Prostate gland (tissue), 2 donors: ENCODE data around the gene SCAMP3. TPM values are rescaled to one million over a fixed set of nuclear protein-coding genes. Genes with fewer than 3 reads are reported as not detected.

ENCODE experiments used
- DNase-seq: peaks from one replicate; pipeline ENCODE4 v3.0.0-alpha.2; 2019; ENCODE audit warnings: low spot score
- H3K27ac ChIP-seq, 2 donors: fragments of 200-600 bp; sonication (generic); 2 replicates each; pipeline ENCODE4 v1.5.1; 2017 to 2019
- H3K27me3 ChIP-seq: fragments of 200-600 bp; sonication (generic); replicated peaks from 2 replicates; pipeline ENCODE4 v1.5.1; 2019; ENCODE audit not compliant: insufficient read depth
- H3K36me3 ChIP-seq, 2 donors: fragments of 200-600 bp; sonication (generic); 1 replicate in 1 of 2; 2 replicates in 1 of 2; pipeline versions ENCODE4 v1.5.1 to v1.8.1; 2017 to 2019
- H3K4me1 ChIP-seq: fragments of 200-600 bp; sonication (generic); replicated peaks from 2 replicates; pipeline ENCODE4 v1.5.1; 2019
- H3K4me3 ChIP-seq, 2 donors: fragments of 200-600 bp; sonication (generic); 2 replicates each; pipeline ENCODE4 v1.5.1; 2017 to 2019
- H3K9me3 ChIP-seq: fragments of 200-600 bp; sonication (generic); 2 replicates; pipeline ENCODE4 v1.5.1; 2017
- POLR2A ChIP-seq: fragments of 450-650 bp; IDR thresholded peaks from one replicate; pipeline ENCODE4 v1.6.1; 2016; ENCODE audit warnings: antibody characterized with exemption, mild to moderate bottlenecking
- POLR2AphosphoS5 ChIP-seq: sonication (generic); formaldehyde crosslinking; IDR thresholded peaks from one replicate; pipeline ENCODE4 v1.6.1; 2017; ENCODE audit warnings: antibody characterized with exemption
- WGBS: methylation state at CpG from one replicate; pipeline ENCODE4 v1.1.5; 2018; 5-methylcytosine and 5-hydroxymethylcytosine counted together
- intact Hi-C: fragments of 100-400 bp; cut with DNase I; formaldehyde crosslinking; loops from one replicate; pipeline ENCODE4 v1.14.2; 2022
- total RNA-seq, 2 donors: library from RNA; depleted of rRNA; stranded (reverse); fragments of >200 nt; gene quantifications; one replicate each; pipeline ENCODE4 v1.1.0, GENCODE V29; 2016
- TF ChIP-seq, protein P1 (sequence below), 4 experiments: fragments of 200-600 bp in 2 of 4; fragments of 450-650 bp in 2 of 4; sonication (generic) in 2 of 4; IDR thresholded peaks; 1 replicate in 3 of 4; 2 replicates in 1 of 4; pipeline ENCODE4 v1.5.1; 2016 to 2019; ENCODE audit warnings: antibody characterized with exemption in 4 of 4, mild to moderate bottlenecking in 2 of 4, moderate library complexity in 2 of 4

Gene SCAMP3
- total RNA-seq, 2 donors from 2014 or later: 84.1 to 97.8 TPM

DNA sequence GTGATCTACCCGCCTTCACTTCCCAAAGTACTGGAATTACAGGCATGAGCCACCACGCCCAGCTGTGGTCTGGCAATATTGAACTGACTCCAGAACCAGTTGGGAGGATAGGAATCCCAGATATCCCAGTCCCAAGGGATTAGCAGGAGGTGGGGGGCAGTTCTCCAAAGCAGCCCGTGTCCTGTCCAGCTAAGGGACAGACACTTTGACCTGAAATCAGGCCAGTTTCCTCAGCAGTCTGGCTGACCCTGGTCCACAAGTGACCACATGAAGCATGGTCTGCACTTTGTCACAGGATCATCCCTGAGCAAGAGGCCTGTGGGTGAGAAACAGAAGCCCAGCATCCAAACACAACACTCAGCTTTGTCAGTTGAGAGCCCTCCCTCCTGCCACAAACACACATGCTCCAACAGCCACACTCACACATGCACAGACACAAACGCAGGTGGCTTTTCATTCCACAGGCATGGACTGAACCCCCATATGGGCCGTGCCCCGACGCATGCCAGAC, 43.8 kb upstream of the SCAMP3 start:
- TF ChIP-seq, protein P1, sequence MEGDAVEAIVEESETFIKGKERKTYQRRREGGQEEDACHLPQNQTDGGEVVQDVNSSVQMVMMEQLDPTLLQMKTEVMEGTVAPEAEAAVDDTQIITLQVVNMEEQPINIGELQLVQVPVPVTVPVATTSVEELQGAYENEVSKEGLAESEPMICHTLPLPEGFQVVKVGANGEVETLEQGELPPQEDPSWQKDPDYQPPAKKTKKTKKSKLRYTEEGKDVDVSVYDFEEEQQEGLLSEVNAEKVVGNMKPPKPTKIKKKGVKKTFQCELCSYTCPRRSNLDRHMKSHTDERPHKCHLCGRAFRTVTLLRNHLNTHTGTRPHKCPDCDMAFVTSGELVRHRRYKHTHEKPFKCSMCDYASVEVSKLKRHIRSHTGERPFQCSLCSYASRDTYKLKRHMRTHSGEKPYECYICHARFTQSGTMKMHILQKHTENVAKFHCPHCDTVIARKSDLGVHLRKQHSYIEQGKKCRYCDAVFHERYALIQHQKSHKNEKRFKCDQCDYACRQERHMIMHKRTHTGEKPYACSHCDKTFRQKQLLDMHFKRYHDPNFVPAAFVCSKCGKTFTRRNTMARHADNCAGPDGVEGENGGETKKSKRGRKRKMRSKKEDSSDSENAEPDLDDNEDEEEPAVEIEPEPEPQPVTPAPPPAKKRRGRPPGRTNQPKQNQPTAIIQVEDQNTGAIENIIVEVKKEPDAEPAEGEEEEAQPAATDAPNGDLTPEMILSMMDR (IDR thresholded peaks at IDR 0.05): no peak
- no peak for TF ChIP-seq POLR2A
- no peak for TF ChIP-seq POLR2AphosphoS5
- WGBS: 67% methylated on average over 7 of the region's 7 CpGs

DNA sequence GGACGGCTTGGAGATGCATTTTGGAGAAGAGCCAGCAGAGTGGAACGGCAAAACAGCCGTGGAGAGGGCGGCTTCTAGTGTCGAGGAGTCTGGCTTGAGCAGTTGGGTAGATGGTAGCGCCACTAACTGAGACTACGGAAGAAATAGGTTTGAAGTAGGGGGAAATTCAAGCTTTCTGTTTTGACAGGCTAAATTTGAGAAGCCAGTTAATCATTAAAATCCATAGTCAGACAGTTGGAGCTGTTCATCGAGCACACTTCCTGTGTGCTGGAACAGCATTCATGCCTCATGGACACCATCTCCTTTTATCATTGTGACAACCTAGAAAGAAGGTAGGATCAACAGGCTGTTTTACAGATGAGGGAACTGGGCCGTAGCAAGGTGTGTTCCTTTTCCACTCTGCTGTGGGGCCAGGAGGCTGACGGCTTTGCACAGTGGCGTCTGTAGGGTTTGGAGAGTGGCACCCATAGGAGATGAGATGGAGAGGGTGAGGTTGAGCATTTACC, 42.5 kb upstream of the SCAMP3 start:
- TF ChIP-seq, protein P1 (IDR thresholded peaks at IDR 0.05): no peak
- no peak for TF ChIP-seq POLR2A
- TF ChIP-seq POLR2AphosphoS5: no peak
- H3K27me3 ChIP-seq: no peaks in the 10 kb centered on the region
- no peak overlapping the region for H3K27ac ChIP-seq
- H3K4me1 ChIP-seq: peaks cover 1% of the 10 kb centered on the region
- 63% methylated on average over 11 of the region's 11 CpGs for WGBS
- H3K9me3 ChIP-seq: no peaks in the 10 kb centered on the region
- H3K36me3 ChIP-seq: no peaks in the 10 kb centered on the region
- intact Hi-C loops: loop anchor here (5.0 kb wide), 1 partner anchor 52 kb away; no protein-coding TSS in a partner anchor
- no peak overlapping the region for H3K4me3 ChIP-seq
- no peak for DNase-seq

More for the DNA sequence above, 43.8 kb upstream of the SCAMP3 start:
- no peaks in the 10 kb centered on the region for H3K36me3 ChIP-seq
- H3K27me3 ChIP-seq: no peaks in the 10 kb centered on the region
- peaks cover 5% of the 10 kb centered on the region for H3K4me1 ChIP-seq
- intact Hi-C loops: loop anchor here (5.0 kb wide), 1 partner anchor 54 kb away; no protein-coding TSS in a partner anchor
- H3K4me3 ChIP-seq: no peak overlapping the region
- DNase-seq: no peak
- H3K27ac ChIP-seq: no peak overlapping the region
- no peaks in the 10 kb centered on the region for H3K9me3 ChIP-seq

DNA sequence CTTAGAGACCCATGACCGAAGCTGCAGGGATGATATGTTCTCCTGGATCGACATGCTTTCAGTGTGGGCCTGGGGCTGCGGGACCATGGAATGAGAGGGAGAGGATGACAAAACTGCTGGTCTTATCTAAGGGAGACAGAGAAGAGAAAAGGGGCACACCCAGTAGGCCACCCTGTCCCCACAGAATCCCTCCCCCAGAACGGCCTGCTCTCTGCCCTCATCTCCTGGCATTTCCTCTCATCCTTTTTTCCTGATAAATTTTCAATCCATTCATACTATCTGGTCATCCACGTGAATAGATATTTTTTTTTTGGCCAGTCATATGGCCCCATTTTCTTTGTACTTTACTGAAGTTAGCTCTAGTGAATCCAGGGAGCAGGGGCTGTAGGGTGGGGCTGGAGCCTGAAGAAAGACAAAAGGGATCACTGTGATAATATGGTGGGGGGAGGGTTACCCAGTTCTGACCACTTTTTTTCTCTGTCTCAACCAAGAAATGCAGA, 39.2 kb upstream of the SCAMP3 start, which contains the start of gene PKLR:
TSS of gene PKLR (minus strand) at position 97 of the 500 bp plus-strand sequence. CDS start at position 54, 43 bp downstream.
- Histone ChIP-seq H3K4me3 (no peak within 1 kb of the TSS), H3K4me1 (no peaks in the 10 kb centered on the region), H3K36me3 (no peaks in the 10 kb centered on the region), H3K9me3 (no peaks in the 10 kb centered on the region), H3K27me3 (no peaks in the 10 kb centered on the region), H3K27ac (no peak within 1 kb of the TSS)
- WGBS: 83% methylated on average over 5 of the region's 5 CpGs
- intact Hi-C loops: no loop called here
- DNase-seq: no peak
- no peak for TF ChIP-seq POLR2AphosphoS5
- TF ChIP-seq, protein P1 (IDR thresholded peaks at IDR 0.05): no peak
- no peak for TF ChIP-seq POLR2A

DNA sequence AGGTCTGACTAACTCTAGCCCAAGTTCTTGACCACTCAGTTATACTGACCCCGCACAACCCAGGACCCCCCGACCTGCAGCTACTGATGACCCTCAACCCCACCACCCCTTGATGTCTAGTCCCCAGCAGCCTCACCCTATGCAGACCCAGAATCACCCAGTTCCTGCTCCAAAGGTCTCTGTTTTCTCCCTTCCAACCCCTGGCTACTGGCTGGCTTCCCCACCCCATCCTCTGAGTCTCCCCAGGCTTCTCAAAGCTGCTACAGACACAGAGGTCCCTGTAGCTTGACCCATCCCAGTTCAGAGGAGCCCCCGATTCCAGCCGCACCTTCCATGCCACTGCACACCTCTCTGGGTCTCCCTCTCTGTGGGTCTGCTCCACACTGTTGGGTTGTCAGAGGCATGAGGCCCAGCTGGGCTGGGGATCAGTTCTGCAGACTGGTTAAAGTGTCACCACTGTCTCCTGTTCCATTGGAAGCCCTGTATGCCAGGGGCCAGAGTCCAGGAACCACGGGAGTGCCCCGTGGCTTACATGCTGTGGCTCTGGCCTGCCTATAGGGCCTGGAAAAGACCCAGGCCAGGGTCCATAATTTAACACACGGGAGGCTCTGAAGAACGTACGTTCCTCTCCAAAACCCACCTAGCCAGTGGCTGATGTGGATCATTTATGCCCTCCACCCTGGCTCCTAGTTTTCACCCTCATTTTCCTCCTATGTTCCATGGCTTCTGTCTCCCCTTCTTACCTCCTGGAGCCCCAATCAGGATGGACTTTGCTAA, 38.6 kb upstream of the SCAMP3 start:
- TF ChIP-seq POLR2A (no peak), POLR2AphosphoS5 (no peak)
- TF ChIP-seq, protein P1 (IDR thresholded peaks at IDR 0.05): no peak
- Histone ChIP-seq H3K4me1 (no peaks in the 10 kb centered on the region), H3K27me3 (peaks cover 3% of the 10 kb centered on the region), H3K4me3 (no peak overlapping the region), H3K9me3 (no peaks in the 10 kb centered on the region), H3K27ac (no peak overlapping the region), H3K36me3 (no peaks in the 10 kb centered on the region)
- WGBS: 91% methylated on average over 9 of the region's 9 CpGs
- intact Hi-C loops: no loop called here
- DNase-seq: no peak
